Myocyte (in vitro differentiated cells): Measurements from ENCODE around the gene UBA1. TPM values are rescaled to one million over a fixed set of nuclear protein-coding genes. Genes with fewer than 3 reads are reported as not detected.
A peak's percentile ranks its signal among the peaks of the same experiment; 100 is the strongest.
"Not testable (repeated sequence)": the region's sequence is repeated elsewhere in the genome, so short reads cannot be mapped to it uniquely, and the experiment has no call there.

Experiments used
- DNase-seq: peaks from one replicate; pipeline ENCODE4 v3.0.0-alpha.2; 2012; ENCODE audit warnings: low read depth
- total RNA-seq: library from RNA; depleted of rRNA; stranded (reverse); fragments of >200 nt; gene quantifications from 2 replicates; pipeline ENCODE4 v1.2.3, GENCODE V29; 2014

Gene UBA1
- total RNA-seq, 1 donor from 2014 or later = 200 TPM

- DNase-seq = peak; percentile 19
Observed at GRCh38 chrX:47248576-47248975, 54.9 kb downstream of the UBA1 start.

- no peak for DNase-seq
Observed at GRCh38 chrX:47250017-47250347, 56.4 kb downstream of the UBA1 start.

DNA sequence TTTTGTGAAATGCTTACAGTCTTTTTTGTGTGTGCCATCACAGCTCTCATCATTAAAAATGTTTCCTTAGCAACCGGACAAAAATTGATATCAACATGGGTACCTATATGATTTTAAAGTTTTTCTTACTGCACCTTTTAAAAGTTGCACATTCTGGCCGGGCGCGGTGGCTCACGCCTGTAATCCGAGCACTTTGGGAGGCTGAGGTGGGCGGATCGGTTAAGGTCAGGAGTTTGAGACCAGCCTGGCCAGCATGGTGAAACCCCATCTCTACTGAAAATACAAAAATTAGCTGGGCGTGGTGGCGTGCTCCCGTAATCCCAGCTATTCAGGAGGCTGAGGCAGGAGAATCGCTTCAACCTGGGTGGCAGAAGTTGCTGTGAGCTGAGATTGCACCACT lies 64.0 kb downstream of the UBA1 start:
- DNase-seq = not testable (repeated sequence)

Other genes starting within 250 kb of the UBA1 start
- not detected in 2 replicates for gene RGN, start 115.4 kb upstream of the UBA1 start, total RNA-seq
- gene NDUFB11, start 49.1 kb upstream of the UBA1 start, total RNA-seq = 46.6 and 53.0 TPM in 2 replicates
- 33.6 and 38.1 TPM in 2 replicates for gene RBM10, start 48.6 kb upstream of the UBA1 start, total RNA-seq
- gene CDK16, start 24.9 kb downstream of the UBA1 start, total RNA-seq = 146 and 151 TPM in 2 replicates
- 42.6 and 53.9 TPM in 2 replicates for gene USP11, start 39.2 kb downstream of the UBA1 start, total RNA-seq
- 0.08 and 0.47 TPM in 2 replicates for gene ZNF157, start 176.7 kb downstream of the UBA1 start, total RNA-seq